Measurements from ENCODE around the gene INSM1.

INSM1 gene

DNA sequence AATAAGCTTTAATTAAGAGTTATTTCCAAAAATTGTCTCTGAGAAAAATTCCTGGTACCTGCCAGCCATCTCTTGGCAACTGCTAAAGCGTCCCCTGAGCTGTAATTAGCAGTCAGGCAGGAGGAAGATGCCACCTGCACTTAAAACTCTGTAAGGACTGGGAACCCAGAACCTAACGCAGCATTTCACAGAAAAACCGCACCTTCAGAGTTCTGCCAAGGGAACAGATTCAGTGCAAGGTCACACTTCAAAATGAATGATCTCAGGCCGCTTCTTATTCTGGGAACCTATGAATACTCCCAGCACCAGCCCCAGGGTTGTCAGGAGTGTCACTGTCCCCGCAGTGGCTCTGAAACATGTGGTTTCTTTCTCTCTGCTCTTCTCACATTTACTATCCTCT lies 36.7 kb downstream of the INSM1 start:
- TF ChIP-seq CTCF (IDR thresholded peaks at IDR 0.05; ENCODE audit: control extremely low read depth, extremely low read depth, low read depth, missing control alignments), result no peak
- ChIA-PET CTCF (no interaction called here), POLR2A (no interaction called here)
- DNase-seq (ENCODE audit: extremely low spot score), result no peak

- TF ChIP-seq CTCF (IDR thresholded peaks at IDR 0.05; ENCODE audit: control extremely low read depth, extremely low read depth, low read depth, missing control alignments), result no peak
- POLR2A ChIA-PET, result no interaction called here
- CTCF ChIA-PET, result no interaction called here
- no peak for DNase-seq (ENCODE audit: extremely low spot score)
Measured at GRCh38 chr20:20405623-20406022, 37.7 kb downstream of the INSM1 start.

DNA sequence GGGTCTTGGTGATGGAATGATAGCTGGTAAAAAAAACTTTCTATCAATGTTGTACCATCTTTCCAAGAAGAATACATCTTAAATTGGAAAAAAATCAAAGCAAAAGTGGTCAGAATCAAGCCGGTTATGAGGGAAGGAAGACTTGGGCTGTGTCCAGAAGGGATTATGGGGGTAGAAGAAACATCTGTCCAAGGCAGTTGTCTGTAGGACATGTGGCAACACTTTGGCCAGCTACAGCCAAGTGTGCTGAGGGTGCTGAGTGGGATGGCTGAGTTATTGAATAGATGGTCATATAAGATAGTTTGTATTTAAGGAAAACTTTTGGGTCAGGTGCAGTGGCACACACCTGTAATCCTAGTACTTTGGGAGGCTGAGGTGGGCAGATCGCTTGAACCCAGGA lies 38.4 kb downstream of the INSM1 start:
- DNase-seq (ENCODE audit: extremely low spot score), result no peak
- TF ChIP-seq CTCF (IDR thresholded peaks at IDR 0.05; ENCODE audit: control extremely low read depth, extremely low read depth, low read depth, missing control alignments), result no peak
- CTCF ChIA-PET, result interaction anchor here (1.4 to 1.6 kb wide), 2 partner anchors 11 to 75 kb away, joined by 3 to 5 read pairs; no protein-coding TSS in a partner anchor
- POLR2A ChIA-PET, result no interaction called here

GRCh38 chr20:20407891-20408805 lies 40.2 kb downstream of the INSM1 start:
- ChIA-PET POLR2A (no interaction called here), CTCF (interaction anchor here (1.4 to 1.6 kb wide), 3 partner anchors 9 to 77 kb away, joined by 3 to 5 read pairs (median 3); no protein-coding TSS in a partner anchor)
- no peak for DNase-seq (ENCODE audit: extremely low spot score)
- no peak for TF ChIP-seq CTCF (IDR thresholded peaks at IDR 0.05; ENCODE audit: control extremely low read depth, extremely low read depth, low read depth, missing control alignments)

DNA sequence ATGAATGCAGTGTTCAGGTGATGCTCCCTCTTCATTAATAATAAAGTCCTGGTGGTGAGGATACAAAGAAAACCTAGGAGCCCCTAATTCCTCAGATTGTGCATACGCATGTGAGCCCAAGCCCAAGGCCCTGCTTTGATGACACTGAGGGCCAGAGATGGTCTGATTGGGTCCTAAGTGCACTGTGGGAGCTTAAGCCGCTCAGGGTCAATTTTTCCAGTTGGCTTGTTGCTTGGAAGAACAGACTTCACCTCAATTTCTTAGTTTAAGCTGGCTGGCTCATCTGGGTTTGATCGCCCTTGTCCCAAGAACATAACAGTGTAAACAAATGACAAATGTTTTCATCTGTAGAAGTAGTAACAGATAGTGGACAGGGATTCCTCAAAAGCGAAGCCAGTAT lies 41.4 kb downstream of the INSM1 start:
- ChIA-PET CTCF (interaction anchor here (1.5 kb wide), 1 partner anchor 50 kb away, joined by 3 read pairs; no protein-coding TSS in a partner anchor), POLR2A (no interaction called here)
- no peak for TF ChIP-seq CTCF (IDR thresholded peaks at IDR 0.05; ENCODE audit: control extremely low read depth, extremely low read depth, low read depth, missing control alignments)
- DNase-seq (ENCODE audit: extremely low spot score), result no peak

DNA sequence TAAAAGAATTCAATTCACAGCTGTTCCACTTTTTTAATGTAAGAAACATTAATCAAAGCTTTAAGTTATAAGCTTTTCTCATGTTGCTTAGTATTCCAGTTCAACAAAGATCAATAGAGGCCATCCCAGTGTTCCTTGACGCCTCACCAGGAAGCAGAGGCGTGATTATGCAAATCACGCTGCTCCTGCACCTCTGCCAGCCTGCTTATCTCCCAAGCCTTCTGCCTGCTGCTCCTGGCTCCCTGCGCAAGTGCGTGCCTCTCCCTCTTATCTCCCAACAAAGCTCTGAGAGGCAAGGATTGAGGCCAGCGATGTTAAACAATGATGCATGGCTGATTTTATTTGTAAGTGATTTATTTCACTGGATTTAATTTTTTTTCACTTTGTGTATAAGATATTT lies 42.8 kb downstream of the INSM1 start:
- ChIA-PET CTCF (interaction anchor here (0.7 to 1.1 kb wide), 2 partner anchors 25 to 108 kb away, joined by 3 read pairs; no protein-coding TSS in a partner anchor), POLR2A (no interaction called here)
- no peak for TF ChIP-seq CTCF (IDR thresholded peaks at IDR 0.05; ENCODE audit: control extremely low read depth, extremely low read depth, low read depth, missing control alignments)
- no peak for DNase-seq (ENCODE audit: extremely low spot score)
